Measurements from ENCODE around the gene PSKH1. TPM values are rescaled to one million over a fixed set of nuclear protein-coding genes. Genes with fewer than 3 reads are reported as not detected.

Gene PSKH1
- total and polyA plus RNA-seq, 9 of the 15 experiments (the other 6 are each of a cell fraction or from before 2014, with no cell fraction given), result 0.96 to 20.9 (median 9.4) TPM

GRCh38 chr16:67943619-67944504 is 50.8 kb downstream of the PSKH1 start, which contains the start of gene LCAT:
LCAT (minus strand) TSS chr16:67944120; CDS start chr16:67944101, 19 bp downstream.
- ATAC-seq (peak; percentile 72), DNase-seq (ENCODE audit: extremely low read depth in 1 of 4, low spot score in 3 of 4) (peak; percentile 48 to 66 (median 59)), FAIRE-seq (no peak)
- H3K9me1 ChIP-seq (ENCODE audit: control insufficient read depth, insufficient read depth, low read length), result no peaks in the 10 kb centered on the region
- no peak within 1 kb of the TSS for H3K4me3 ChIP-seq
- peaks cover 16% of the 10 kb centered on the region; the same call in 1 of the 2 replicates for H4K20me1 ChIP-seq (replicated peaks; ENCODE audit: control insufficient read depth, insufficient read depth, low read length)
- H3K9me3 ChIP-seq (replicated peaks; ENCODE audit: control insufficient read depth, insufficient read depth, low read depth, low read length), result no peaks in the 10 kb centered on the region; the same call in 1 of the 2 replicates
- peak within 1 kb of the TSS in 1 of 2 experiments; percentile 79; a peak in 2 of 4 replicates for H3K9ac ChIP-seq (ENCODE audit: insufficient read depth in 1 of 2, low read depth in 2 of 2, low read length in 2 of 2)
- H3K27me3 ChIP-seq (ENCODE audit: control insufficient read depth in 2 of 2, insufficient read depth in 2 of 2, low read length in 2 of 2), result no peaks in the 10 kb centered on the region
- intact Hi-C loops (cut with micrococcal nuclease), result no loop called here
- H3K4me2 ChIP-seq (ENCODE audit: insufficient read depth, low read length), result no peak within 1 kb of the TSS
- CTCF ChIA-PET (ENCODE audit: low intra/inter-chr PET ratio), result interaction anchor here (0.7 kb wide), 1 partner anchor 10 kb away, joined by 5 read pairs; no protein-coding TSS in a partner anchor
- no peaks in the 10 kb centered on the region for H3K79me2 ChIP-seq (ENCODE audit: control insufficient read depth, insufficient read depth, low read length)
- H2AFZ ChIP-seq (ENCODE audit: low read depth, low read length), result no peak within 1 kb of the TSS
- H3K27ac ChIP-seq (ENCODE audit: extremely low read depth, low read depth, low read length), result no peak within 1 kb of the TSS
- POLR2A ChIA-PET, result interaction anchor here (0.6 to 2.4 kb wide), 6 partner anchors 9 to 23 kb away, joined by 3 to 9 read pairs (median 6); no protein-coding TSS in a partner anchor
- 57% methylated on average over 21 of the region's 23 CpGs for whole genome bisulfite sequencing (ENCODE audit: insufficient coverage, low coverage, missing lambda C conversion rate)
- in situ Hi-C loops (cut with MboI), result no loop called here
- H3K4me1 ChIP-seq (replicated peaks in 1 of 2; ENCODE audit: control insufficient read depth in 2 of 2, insufficient read depth in 2 of 2, low read length in 2 of 2), result peaks cover 10 to 76% of the 10 kb centered on the region in 2 experiments; a peak in 4 of 5 replicates
- BruUV-seq (replicated peaks), result no TSS peak
- H3K36me3 ChIP-seq (ENCODE audit: control insufficient read depth, insufficient read depth, low read length), result peaks cover 79% of the 10 kb centered on the region; the same call in 2 of the 3 replicates
- peak; percentile 32 for TF ChIP-seq ZNF121 (CRISPR knock-in tag; conservative IDR thresholded peaks at IDR 0.05)
- no peak for TF ChIP-seq RNF219 (CRISPR knock-in tag; IDR thresholded peaks at IDR 0.05)
- no peak for TF ChIP-seq NFE2L1 (tag; IDR thresholded peaks at IDR 0.05; ENCODE audit: borderline replicate concordance, low read depth)
- TF ChIP-seq ZNF507 (tag; conservative IDR thresholded peaks at IDR 0.05), result no peak
- TF ChIP-seq ZNF695 (CRISPR knock-in tag; IDR thresholded peaks at IDR 0.05), result no peak
- TF ChIP-seq RBFOX2 (IDR thresholded peaks at IDR 0.05; ENCODE audit: low read depth, low read length), result peak; percentile 26; the same call in 1 of the 2 replicates
- TF ChIP-seq RAD21 (CRISPR knock-in tag; conservative IDR thresholded peaks at IDR 0.05 in 1 of 2, IDR thresholded peaks at IDR 0.05 in 1 of 2), result peak in 1 of 2 experiments; percentile 15; a peak in 1 of 4 replicates
- TF ChIP-seq FOXA3 (CRISPR knock-in tag; conservative IDR thresholded peaks at IDR 0.05 in 1 of 2, IDR thresholded peaks at IDR 0.05 in 1 of 2), result no peak
- TF ChIP-seq STAT5B (CRISPR knock-in tag; IDR thresholded peaks at IDR 0.05), result no peak
- no peak for TF ChIP-seq ZBTB12 (CRISPR knock-in tag; IDR thresholded peaks at IDR 0.05)
- TF ChIP-seq SMARCA5 (IDR thresholded peaks at IDR 0.05), result no peak
- TF ChIP-seq CTCFL (IDR thresholded peaks at IDR 0.05; ENCODE audit: borderline replicate concordance, insufficient read depth, low read depth, low read length, poor library complexity, severe bottlenecking), result peak; percentile 32
- TF ChIP-seq SUPT5H (IDR thresholded peaks at IDR 0.05), result peak; percentile 45; the same call in 1 of the 2 replicates
- peak; percentile 10; the same call in 1 of the 2 replicates for TF ChIP-seq POLR2AphosphoS5 (IDR thresholded peaks at IDR 0.05; ENCODE audit: control insufficient read depth, insufficient read depth, low read depth, low read length)
